AG10803 (cell line): Measurements from ENCODE around the gene SELENOM.

Source experiments
- DNase-seq: peaks from one replicate; pipeline ENCODE4 v3.0.0; 2010; ENCODE audit warnings: low read depth
- H3K4me3 ChIP-seq: 2 replicates; pipeline ENCODE4 v1.5.1; 2011; ENCODE audit warnings: mild to moderate bottlenecking, low read length, control low read depth
- TF ChIP-seq, protein P1 (sequence below): conservative IDR thresholded peaks from 2 replicates; pipeline ENCODE4 v1.5.1; 2011; ENCODE audit warnings: mild to moderate bottlenecking, low read length, control low read depth, inconsistent platforms

SELENOM gene

DNA sequence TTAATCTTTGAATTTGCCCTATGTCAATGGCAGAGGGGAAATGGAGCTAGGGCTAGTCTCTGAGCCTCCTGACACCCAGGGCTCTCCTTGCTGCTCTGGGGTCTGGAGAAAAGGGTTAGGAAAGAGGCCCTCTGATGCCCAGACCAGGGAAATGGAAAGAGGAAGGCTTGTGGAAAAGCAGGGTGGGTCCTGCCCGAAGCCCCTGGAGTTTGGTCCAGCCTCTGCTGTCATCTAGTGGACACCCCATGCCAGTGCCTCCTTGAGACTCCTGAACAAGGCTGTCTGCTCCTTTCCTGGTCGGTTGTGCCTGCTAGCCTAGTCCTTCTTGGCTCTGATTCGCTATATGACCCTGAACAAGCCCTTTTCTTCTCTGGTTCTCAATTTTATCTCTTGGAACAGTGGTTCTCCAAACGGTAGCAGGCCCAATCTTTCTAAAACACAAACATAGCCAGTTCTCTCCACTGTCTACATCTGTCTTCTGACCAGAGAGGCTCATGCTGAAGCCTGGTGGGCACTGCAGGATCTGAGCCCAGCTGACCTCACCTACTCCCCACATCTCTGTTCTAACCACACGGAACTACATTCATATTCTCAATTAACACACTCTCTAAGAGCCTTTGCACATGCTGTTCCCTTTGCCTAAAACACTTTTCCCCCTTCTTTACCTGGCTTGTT, 41.7 kb upstream of the SELENOM start:
- no peak overlapping the region for H3K4me3 ChIP-seq
- DNase-seq, result peak; percentile 74
- TF ChIP-seq, protein P1, sequence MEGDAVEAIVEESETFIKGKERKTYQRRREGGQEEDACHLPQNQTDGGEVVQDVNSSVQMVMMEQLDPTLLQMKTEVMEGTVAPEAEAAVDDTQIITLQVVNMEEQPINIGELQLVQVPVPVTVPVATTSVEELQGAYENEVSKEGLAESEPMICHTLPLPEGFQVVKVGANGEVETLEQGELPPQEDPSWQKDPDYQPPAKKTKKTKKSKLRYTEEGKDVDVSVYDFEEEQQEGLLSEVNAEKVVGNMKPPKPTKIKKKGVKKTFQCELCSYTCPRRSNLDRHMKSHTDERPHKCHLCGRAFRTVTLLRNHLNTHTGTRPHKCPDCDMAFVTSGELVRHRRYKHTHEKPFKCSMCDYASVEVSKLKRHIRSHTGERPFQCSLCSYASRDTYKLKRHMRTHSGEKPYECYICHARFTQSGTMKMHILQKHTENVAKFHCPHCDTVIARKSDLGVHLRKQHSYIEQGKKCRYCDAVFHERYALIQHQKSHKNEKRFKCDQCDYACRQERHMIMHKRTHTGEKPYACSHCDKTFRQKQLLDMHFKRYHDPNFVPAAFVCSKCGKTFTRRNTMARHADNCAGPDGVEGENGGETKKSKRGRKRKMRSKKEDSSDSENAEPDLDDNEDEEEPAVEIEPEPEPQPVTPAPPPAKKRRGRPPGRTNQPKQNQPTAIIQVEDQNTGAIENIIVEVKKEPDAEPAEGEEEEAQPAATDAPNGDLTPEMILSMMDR, result peak; percentile 99

DNA sequence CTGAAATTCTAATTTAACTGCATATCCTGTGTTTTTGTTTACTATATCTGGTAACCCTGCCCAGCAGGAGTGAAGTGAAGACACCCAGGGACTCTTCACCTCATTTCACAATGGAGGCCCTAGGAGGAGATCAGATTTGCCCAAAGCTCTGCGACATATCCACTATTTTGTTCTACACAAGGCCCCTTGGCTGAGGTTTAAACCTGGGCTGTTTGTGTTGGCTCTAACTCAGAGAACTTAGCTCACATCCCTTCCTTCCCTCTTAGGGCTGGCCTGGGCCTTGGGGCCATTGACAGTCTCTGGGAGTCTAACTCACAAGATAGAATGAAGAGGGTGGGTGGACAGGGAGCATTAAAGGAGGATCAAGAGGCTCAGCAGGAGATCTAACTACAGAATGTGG, 41.1 kb upstream of the SELENOM start:
- no peak overlapping the region for H3K4me3 ChIP-seq
- TF ChIP-seq, protein P1, result no peak
- DNase-seq, result no peak

DNA sequence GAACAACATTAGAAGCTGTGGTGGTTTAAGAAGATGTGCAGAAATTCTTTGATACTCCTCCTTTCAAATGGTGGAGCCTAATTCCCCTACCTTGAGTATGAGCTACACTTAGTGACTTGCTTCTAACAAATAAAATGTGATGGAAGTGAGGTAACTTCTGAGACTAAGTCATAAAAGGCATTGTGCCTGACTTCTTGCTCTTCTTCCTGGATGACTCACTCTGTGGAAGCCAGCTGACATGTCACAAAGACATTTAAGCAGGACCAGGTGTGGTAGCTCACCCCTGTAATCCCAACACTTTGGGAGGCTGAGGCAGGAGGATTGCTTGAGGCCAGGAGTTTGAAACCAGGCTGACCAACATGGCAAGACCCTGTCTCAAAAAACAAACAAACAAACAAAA, 36.9 kb upstream of the SELENOM start:
- TF ChIP-seq, protein P1, result no peak
- DNase-seq, result peak; percentile 36
- H3K4me3 ChIP-seq, result no peak overlapping the region

GRCh38 chr22:31143537-31143936, 36.2 kb upstream of the SELENOM start:
- H3K4me3 ChIP-seq, result no peak overlapping the region
- no peak for DNase-seq
- TF ChIP-seq, protein P1, result no peak

DNA sequence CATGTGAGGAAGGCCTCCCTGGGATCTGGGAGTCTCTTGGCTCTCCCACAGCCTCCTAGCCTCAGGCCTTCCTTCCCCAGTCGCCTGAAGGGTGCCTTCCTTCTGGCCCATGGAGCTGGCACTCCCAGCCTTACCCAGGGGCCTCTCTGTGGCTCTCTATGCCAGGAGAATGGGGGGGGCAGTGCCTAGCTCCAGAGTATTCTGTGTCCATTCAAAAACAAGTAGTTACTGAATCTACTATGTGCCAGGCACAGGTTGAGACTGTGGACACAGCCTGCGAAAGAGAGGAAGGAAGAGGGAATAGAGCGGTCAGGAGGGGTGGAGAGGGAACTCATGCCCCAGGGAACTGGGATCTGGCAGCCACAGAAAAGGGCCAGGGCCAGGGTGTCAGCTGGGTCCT, 35.7 kb upstream of the SELENOM start:
- DNase-seq, result no peak
- no peak overlapping the region for H3K4me3 ChIP-seq
- TF ChIP-seq, protein P1, result no peak

- DNase-seq, result no peak
- H3K4me3 ChIP-seq, result no peak overlapping the region
- TF ChIP-seq, protein P1, result no peak
These were observed 34.9 kb upstream of the SELENOM start for GRCh38 chr22:31142285-31142684.

DNA sequence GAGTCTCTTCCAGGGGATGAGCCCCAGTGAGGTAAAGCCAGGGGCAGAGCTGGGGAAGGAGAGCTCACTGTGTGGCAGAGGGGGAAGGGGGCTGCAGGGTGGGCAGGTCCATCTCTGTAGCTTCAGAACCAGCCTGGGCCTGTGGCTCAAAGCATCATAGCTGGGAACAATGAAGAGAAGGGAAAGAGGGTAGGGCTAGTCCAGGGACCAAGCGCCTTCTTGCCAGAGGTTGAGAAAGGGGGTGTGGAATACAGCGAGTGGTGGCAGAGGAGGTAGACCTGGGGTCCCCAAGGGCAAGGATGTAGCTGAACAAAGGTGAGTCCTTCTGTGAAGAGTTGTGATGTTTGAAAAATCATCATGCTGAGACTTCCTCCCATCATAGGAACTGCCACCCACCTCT, 34.2 kb upstream of the SELENOM start:
- DNase-seq, result no peak
- no peak overlapping the region for H3K4me3 ChIP-seq
- TF ChIP-seq, protein P1, result no peak
